ENCODE data around the gene ZFP42.
"Not testable (repeated sequence)": the region's sequence is repeated elsewhere in the genome, so short reads cannot be mapped to it uniquely, and the experiment has no call there.

ZFP42 gene

GRCh38 chr4:187995322-187996207 is at the start of gene ZFP42:
ZFP42 (plus strand) TSS chr4:187995771; CDS start chr4:188002808, 7,037 bp downstream.
- DNase-seq (ENCODE audit: low read depth in 2 of 3, low spot score in 2 of 3), result no peak

DNA sequence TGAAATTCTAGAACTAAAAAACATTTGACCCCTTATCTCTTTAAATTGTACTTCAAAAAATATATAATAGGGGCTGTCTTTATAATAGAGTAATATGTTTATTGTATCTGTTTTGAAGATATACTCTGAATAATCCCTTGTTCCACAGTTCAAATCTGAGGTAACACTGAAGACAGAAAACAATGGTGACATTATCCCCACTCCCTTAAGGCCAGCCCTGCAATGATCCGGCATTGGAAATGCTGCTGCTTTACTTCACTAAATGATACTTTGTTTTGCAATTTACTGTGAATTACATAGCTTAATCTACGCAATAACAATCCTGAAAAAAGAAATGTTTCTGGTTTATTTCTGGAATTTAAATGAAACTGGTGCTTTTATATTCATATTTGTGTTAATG is 34.4 kb upstream of the ZFP42 start:
- DNase-seq (ENCODE audit: low read depth in 2 of 3, low spot score in 2 of 3), result no peak

GRCh38 chr4:187961961-187962360 is 33.6 kb upstream of the ZFP42 start:
- no peak for DNase-seq (ENCODE audit: low read depth in 2 of 3, low spot score in 2 of 3)

DNA sequence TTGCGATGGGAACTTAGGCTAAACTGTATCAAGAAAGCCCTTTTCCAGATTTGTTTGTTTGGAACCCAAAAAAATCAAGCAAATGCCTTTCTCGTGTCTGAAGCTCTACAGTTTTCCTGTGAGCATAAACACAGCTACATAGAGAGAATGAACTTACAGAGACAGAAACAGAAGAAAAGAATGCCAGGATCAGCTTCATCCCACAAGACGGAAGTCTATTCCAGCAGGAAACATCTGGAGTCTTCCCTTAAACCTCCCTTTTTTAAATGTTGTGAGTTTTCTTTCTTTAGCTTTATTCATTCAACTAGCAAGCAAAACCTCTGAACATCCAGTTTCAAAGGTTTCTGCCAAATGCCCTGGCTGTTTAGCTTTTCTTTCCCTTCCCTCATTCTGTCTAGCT is 32.6 kb upstream of the ZFP42 start:
- no peak for DNase-seq (ENCODE audit: low read depth in 2 of 3, low spot score in 2 of 3)

- DNase-seq (ENCODE audit: low read depth in 2 of 3, low spot score in 2 of 3), result no peak
Measured at GRCh38 chr4:187965726-187966125, 29.8 kb upstream of the ZFP42 start.

- no peak for DNase-seq (ENCODE audit: low read depth in 2 of 3, low spot score in 2 of 3)
Measured at GRCh38 chr4:187972135-187972534, 23.4 kb upstream of the ZFP42 start.

DNA sequence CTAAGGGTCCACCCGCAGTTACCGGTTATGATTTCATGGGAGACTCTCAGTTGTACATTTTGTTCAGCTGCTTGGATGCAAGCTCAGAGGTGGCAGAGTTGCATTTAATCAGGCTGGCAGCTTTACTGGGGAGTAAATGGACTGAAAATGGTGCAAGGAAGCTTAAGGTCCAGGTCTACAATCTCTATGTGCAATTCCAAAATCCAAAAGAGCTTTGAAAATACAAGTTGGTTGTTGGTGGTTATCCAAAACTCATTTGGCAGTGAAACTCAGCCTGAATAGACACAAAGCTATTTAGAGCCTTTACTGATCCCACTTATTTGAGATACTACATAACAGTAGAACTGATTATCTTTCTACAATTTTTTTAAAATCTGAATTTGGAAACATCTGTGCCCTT is 11.8 kb upstream of the ZFP42 start:
- DNase-seq (ENCODE audit: low read depth in 2 of 3, low spot score in 2 of 3), result no peak

- no peak for DNase-seq (ENCODE audit: low read depth in 2 of 3, low spot score in 2 of 3)
Measured at GRCh38 chr4:187992971-187993370, 2.6 kb upstream of the ZFP42 start.

GRCh38 chr4:187993827-187994226 is 1.7 kb upstream of the ZFP42 start:
- no peak for DNase-seq (ENCODE audit: low read depth in 2 of 3, low spot score in 2 of 3)

DNA sequence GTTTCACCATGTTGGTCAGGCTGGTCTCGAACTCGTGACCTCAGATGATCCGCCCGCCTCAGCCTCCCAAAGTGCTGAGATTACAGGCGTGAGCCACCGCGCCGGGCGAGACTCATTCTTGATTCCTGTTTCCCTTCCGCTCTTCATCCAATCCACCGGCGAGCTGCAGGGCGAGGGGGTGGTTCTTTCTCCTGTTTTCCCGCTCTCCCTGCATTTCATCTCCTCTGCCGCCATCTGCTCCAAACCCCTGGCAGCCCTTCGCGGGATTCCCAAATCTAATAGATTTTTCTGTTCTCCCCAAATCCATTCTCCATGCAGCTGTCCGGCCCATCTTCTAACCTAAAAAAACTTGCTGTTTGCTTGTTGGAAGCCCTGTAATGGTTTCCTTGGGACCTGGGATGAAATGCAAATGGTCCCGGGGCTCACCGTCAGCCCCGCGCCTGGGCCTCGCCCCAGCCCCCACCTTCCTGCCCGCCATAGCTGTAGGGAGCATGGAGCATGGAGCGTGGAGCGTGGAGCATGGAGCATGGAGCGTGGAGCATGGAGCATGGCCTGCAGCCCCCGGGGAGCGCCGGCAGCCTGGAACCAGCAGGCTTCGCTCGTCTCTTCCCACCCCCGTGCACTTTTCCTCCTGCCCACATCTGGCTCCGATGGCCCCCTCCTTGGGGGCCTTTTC is 1.1 kb downstream of the ZFP42 start:
- no peak for DNase-seq (ENCODE audit: low read depth in 2 of 3, low spot score in 2 of 3)

DNA sequence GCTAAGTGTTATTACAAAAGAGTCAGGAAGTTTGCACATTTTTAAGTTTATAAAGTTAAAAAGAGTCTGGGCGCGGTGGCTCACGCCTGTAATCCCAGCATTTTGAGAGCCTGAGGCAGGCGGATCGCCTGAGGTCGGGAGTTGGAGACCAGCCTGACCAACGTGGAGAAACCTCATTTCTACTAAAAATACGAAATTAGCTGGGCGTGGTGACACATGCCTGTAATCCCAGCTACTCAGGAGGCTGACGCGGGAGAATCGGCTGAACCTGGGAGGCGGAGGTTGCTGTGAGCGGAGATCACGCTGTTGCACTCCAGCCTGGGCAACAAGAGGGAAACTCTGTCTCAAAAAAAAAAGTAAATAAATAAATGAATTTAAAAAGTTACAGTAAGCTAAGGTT is 2.4 kb downstream of the ZFP42 start:
- not testable (repeated sequence) for DNase-seq (ENCODE audit: low read depth in 2 of 3, low spot score in 2 of 3)

DNA sequence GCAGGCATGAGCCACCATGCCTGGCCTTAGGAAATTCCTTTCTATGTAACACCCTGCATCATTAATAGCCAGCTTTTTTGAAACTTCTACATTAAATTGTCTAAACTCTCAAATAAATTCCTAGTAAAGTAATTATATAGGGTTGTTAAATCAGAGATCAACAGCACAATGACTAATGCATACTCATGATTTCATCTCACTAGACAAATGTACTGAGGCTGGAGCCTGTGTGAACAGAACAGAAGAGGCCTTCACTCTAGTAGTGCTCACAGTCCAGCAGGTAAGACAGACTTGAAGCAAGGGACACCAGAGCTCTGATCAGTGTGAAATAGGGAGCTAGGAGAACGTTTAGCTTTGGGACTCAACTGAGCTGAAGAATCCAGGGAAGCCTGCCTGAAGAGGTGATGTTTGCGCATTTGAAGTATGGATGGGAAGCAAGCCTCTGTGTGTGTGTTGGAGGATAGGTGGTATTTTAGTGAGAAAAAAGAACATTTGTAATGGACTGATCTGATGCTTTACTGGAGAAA is 3.9 kb downstream of the ZFP42 start:
- DNase-seq (ENCODE audit: low read depth in 2 of 3, low spot score in 2 of 3), result no peak

DNA sequence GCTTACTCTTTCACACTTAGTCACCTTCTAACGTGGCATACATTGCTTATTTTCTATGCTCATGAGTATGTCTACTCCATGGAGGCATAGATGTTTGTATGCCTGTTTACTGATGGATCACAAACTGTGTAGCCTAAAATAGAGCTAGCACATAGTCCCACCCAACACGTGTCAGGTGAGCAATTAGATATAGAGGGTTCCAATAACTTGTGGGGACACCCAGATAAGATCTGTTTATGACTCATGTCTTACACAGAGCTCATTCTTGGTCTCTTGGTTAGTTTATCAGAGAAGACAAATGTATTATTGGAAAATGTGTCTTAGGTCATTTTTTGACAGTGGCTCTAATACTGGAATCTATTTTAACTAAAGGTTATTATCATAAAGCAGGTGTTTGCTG is 6.8 kb downstream of the ZFP42 start:
- DNase-seq (ENCODE audit: low read depth in 2 of 3, low spot score in 2 of 3), result no peak

- DNase-seq (ENCODE audit: low read depth in 2 of 3, low spot score in 2 of 3), result no peak
Measured at GRCh38 chr4:188002751-188003150, 7.2 kb downstream of the ZFP42 start.

- DNase-seq (ENCODE audit: low read depth in 2 of 3, low spot score in 2 of 3), result no peak
Measured at GRCh38 chr4:188005561-188005960, 10.0 kb downstream of the ZFP42 start.

DNA sequence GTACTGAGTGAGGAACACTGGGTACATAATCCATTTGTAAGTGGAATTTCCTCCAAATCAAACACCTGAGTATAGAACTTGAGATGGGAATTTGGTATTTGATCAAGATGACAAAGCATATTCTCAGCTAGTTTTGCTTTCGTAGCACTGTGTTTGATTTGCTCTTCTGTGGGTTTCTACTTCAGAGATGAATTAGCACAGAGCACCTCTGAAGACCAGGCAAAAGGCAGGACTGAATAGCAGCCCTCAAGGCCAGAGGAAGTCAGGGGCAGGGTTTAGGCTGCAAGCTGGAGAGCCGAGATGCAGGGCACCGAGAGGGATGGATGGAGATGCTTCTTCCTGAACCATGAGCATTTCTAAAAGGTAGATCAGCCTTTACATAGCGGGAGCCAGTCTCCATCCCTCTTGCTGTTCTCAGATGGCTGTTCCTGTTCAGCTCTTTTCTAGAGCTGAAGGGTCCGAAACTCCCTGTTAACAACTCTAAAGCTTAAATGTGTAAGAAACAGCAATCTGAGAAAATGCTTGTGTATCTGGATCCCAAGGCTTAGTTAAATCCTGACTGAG is 10.8 kb downstream of the ZFP42 start:
- no peak for DNase-seq (ENCODE audit: low read depth in 2 of 3, low spot score in 2 of 3)

GRCh38 chr4:188008377-188008776 is 12.8 kb downstream of the ZFP42 start:
- DNase-seq (ENCODE audit: low read depth in 2 of 3, low spot score in 2 of 3), result no peak

GRCh38 chr4:188012426-188012945 is 16.9 kb downstream of the ZFP42 start:
- DNase-seq (ENCODE audit: low read depth in 2 of 3, low spot score in 2 of 3), result no peak

DNA sequence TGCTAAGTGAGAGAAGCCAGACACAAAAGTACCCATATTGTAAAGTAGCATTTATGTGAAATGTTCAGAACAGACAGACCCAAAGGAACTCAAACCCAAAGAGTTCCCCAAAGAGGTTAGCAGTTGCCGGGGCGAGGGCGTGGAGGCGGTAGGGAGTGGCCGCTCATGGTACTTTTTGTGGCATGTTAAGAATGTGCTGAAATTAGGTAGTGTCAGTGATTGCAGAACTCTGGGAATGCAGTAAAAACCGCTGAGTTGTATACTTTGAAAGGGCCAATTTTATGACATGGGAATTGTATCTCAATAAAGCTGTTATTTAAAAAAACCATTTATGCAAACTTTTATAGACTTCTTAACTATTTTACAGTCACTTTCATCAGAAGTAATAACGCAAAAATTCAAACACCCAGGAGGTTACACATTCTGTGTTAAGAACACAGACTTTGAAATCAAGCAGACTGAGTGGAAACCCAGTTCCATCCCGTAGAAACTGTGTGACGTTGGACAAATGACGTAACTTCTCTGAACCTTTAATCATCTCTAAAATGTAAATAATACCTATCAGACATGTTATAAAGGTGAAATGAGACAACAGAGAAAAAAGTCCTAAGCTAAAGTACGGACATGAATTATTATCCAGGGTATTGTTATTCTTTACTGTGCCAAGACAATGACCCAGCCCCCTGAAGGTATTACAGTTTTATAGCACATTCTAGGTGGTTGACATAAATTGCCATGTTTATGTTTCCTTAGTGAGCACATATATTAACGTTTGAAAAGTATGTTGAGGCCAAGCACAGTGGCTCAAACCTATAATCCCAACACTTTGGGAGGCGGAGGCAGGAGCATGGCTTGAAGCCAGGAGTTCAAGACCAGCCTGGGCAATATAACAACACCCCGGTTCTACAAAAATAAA is 19.7 kb downstream of the ZFP42 start:
- no peak for DNase-seq (ENCODE audit: low read depth in 2 of 3, low spot score in 2 of 3)

DNA sequence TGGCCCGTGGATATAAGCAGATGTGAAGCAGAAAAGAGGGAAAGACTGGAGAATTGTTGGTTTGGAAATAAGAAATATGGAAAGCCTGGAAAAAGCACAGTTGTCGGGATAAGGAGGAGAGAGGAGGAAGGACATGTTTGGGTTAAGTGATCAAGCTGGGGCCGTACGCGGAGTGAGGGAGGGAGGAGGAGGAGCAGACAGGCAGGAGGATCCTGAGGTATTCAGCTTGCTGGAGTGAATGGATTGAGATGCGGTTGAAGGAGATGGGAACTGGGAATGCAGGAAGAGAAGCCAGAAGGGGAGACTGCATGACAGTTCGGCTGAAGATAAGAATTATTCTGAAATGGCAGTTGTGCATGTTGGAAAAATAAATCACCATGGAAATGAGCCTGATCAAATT is 21.2 kb downstream of the ZFP42 start:
- no peak for DNase-seq (ENCODE audit: low read depth in 2 of 3, low spot score in 2 of 3)

GRCh38 chr4:188018262-188018661 is 22.7 kb downstream of the ZFP42 start:
- no peak for DNase-seq (ENCODE audit: low read depth in 2 of 3, low spot score in 2 of 3)
